ENCODE data around the gene GRIP2.

The GRIP2 gene

DNA sequence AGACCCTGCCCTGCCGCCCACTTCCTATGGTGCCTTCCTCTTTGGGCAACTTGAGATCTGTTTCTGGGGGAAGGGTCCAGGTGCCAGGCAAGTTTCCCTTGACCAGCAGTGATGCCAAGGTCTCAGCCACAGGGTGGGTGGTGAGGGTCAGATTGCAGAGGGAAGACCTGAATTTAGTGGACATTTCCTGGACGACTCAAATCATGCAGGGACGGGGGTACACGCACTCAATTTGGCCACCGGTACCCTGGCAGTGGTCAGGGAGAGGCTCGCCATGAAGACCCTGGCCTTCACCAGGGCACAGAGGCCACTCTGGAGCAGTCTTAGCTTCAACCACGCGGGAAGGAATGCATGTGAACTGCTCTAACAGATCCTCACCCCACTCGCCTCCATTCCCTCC lies 1.5 kb upstream of the GRIP2 start:
- Histone ChIP-seq H4K5ac (ENCODE audit: low read length) (no peak overlapping the region), H3K4me2 (ENCODE audit: low read length) (no peak overlapping the region), H4K8ac (ENCODE audit: low read depth, low read length) (no peak overlapping the region), H3K27ac (ENCODE audit: low read depth, low read length) (no peak overlapping the region), H3K27me3 (ENCODE audit: insufficient read depth, low read length, poor library complexity) (no peaks in the 10 kb centered on the region), H2AK5ac (ENCODE audit: low read length) (no peak overlapping the region), H3K23ac (ENCODE audit: low read length) (no peak overlapping the region), H2BK120ac (ENCODE audit: low read depth, low read length) (no peak overlapping the region), H3K79me1 (ENCODE audit: low read length) (no peaks in the 10 kb centered on the region), H3K9ac (ENCODE audit: low read length) (no peak overlapping the region), H3K79me2 (ENCODE audit: control insufficient read depth, insufficient read depth, low read length) (no peaks in the 10 kb centered on the region), H3K4me1 (ENCODE audit: control insufficient read depth, low read depth, low read length) (no peaks in the 10 kb centered on the region), H3K56ac (ENCODE audit: low read length) (no peak overlapping the region), H3K36me3 (ENCODE audit: control insufficient read depth, insufficient read depth, low read length) (no peaks in the 10 kb centered on the region), H2BK5ac (ENCODE audit: low read length) (no peak overlapping the region), H3K18ac (ENCODE audit: low read length) (no peak overlapping the region), H3K4me3 (ENCODE audit: low read length) (no peak overlapping the region), H3K4ac (ENCODE audit: low read depth, low read length) (no peak overlapping the region), H2BK15ac (replicated peaks; ENCODE audit: low read depth) (no peak overlapping the region)
- no peak for DNase-seq
- no CpG with 5 or more reads among the region's 9 CpGs for WGBS (ENCODE audit: extremely low coverage, insufficient coverage, low lambda C conversion rate)

DNA sequence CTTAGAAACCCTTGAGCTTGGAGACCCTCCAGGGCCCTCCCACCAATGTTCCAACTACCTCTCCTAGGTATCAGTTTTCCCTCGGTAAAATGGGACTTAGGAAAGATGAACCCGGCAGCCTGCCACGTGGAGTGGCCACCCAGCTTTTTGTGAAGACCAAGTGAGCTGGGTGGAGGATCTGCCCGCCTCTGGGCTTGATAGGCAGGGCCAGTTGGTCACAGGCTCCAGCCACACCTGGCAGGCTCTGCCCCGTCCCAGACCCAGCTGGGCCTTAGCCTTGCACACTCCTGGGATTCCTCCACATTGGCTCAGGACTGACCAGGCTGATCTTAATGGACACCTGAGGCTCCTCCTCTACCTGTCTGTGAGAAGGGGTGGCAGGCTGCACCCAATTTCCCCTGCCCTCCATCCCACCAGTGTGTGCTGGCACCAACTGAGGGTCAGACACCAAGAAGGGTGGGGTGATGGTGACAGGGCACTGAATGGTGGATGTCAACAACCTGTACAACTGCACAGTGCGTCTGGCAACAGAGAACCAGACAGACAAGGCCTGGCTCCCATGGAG lies 761 bp upstream of the GRIP2 start:
- Histone ChIP-seq H2BK5ac (ENCODE audit: low read length) (no peak overlapping the region), H3K56ac (ENCODE audit: low read length) (no peak overlapping the region), H3K79me2 (ENCODE audit: control insufficient read depth, insufficient read depth, low read length) (no peaks in the 10 kb centered on the region), H3K4me1 (ENCODE audit: control insufficient read depth, low read depth, low read length) (no peaks in the 10 kb centered on the region), H4K8ac (ENCODE audit: low read depth, low read length) (no peak overlapping the region), H2BK15ac (replicated peaks; ENCODE audit: low read depth) (no peak overlapping the region), H3K27me3 (ENCODE audit: insufficient read depth, low read length, poor library complexity) (no peaks in the 10 kb centered on the region), H3K27ac (ENCODE audit: low read depth, low read length) (no peak overlapping the region), H3K4me2 (ENCODE audit: low read length) (no peak overlapping the region), H4K5ac (ENCODE audit: low read length) (no peak overlapping the region), H3K4me3 (ENCODE audit: low read length) (no peak overlapping the region), H3K9ac (ENCODE audit: low read length) (no peak overlapping the region), H3K36me3 (ENCODE audit: control insufficient read depth, insufficient read depth, low read length) (no peaks in the 10 kb centered on the region), H3K4ac (ENCODE audit: low read depth, low read length) (no peak overlapping the region), H3K18ac (ENCODE audit: low read length) (no peak overlapping the region), H2AK5ac (ENCODE audit: low read length) (no peak overlapping the region), H3K79me1 (ENCODE audit: low read length) (no peaks in the 10 kb centered on the region), H2BK120ac (ENCODE audit: low read depth, low read length) (no peak overlapping the region), H3K23ac (ENCODE audit: low read length) (no peak overlapping the region)
- no CpG with 5 or more reads among the region's 6 CpGs for WGBS (ENCODE audit: extremely low coverage, insufficient coverage, low lambda C conversion rate)
- DNase-seq = no peak

DNA sequence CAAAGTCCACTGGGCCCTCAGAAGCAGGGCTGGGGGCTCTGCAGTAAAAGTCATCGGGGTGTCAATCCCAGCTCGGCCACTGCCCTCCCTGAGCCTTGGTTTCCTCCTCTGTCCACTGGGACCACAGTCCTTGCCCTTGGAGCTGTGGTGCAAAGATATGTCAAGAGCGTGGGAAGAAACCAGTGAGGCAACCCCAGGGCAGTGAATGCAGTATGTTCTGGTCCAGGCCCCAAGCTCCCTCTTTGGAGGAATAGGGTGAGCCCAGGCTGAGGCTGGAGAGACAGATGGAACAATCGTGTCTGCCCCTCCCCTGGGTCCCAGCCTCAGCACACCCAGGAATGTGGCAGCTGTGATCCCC lies 779 bp downstream of the GRIP2 start:
- Histone ChIP-seq H3K23ac (ENCODE audit: low read length) (no peak overlapping the region), H4K8ac (ENCODE audit: low read depth, low read length) (no peak overlapping the region), H3K79me1 (ENCODE audit: low read length) (no peaks in the 10 kb centered on the region), H4K5ac (ENCODE audit: low read length) (no peak overlapping the region), H3K4ac (ENCODE audit: low read depth, low read length) (no peak overlapping the region), H2BK15ac (replicated peaks; ENCODE audit: low read depth) (no peak overlapping the region), H3K4me3 (ENCODE audit: low read length) (no peak overlapping the region), H3K27ac (ENCODE audit: low read depth, low read length) (no peak overlapping the region), H3K4me2 (ENCODE audit: low read length) (no peak overlapping the region), H3K56ac (ENCODE audit: low read length) (no peak overlapping the region), H2AK5ac (ENCODE audit: low read length) (no peak overlapping the region), H3K9ac (ENCODE audit: low read length) (no peak overlapping the region), H3K79me2 (ENCODE audit: control insufficient read depth, insufficient read depth, low read length) (no peaks in the 10 kb centered on the region), H3K36me3 (ENCODE audit: control insufficient read depth, insufficient read depth, low read length) (no peaks in the 10 kb centered on the region), H3K18ac (ENCODE audit: low read length) (no peak overlapping the region), H3K4me1 (ENCODE audit: control insufficient read depth, low read depth, low read length) (peaks cover 6% of the 10 kb centered on the region), H3K27me3 (ENCODE audit: insufficient read depth, low read length, poor library complexity) (no peaks in the 10 kb centered on the region), H2BK5ac (ENCODE audit: low read length) (no peak overlapping the region), H2BK120ac (ENCODE audit: low read depth, low read length) (no peak overlapping the region)
- no CpG with 5 or more reads among the region's 4 CpGs for WGBS (ENCODE audit: extremely low coverage, insufficient coverage, low lambda C conversion rate)
- no peak for DNase-seq

GRCh38 chr3:14538451-14539088 lies 1.6 kb downstream of the GRIP2 start:
- Histone ChIP-seq H3K27me3 (ENCODE audit: insufficient read depth, low read length, poor library complexity) (no peaks in the 10 kb centered on the region), H3K4me2 (ENCODE audit: low read length) (no peak overlapping the region)

DNA sequence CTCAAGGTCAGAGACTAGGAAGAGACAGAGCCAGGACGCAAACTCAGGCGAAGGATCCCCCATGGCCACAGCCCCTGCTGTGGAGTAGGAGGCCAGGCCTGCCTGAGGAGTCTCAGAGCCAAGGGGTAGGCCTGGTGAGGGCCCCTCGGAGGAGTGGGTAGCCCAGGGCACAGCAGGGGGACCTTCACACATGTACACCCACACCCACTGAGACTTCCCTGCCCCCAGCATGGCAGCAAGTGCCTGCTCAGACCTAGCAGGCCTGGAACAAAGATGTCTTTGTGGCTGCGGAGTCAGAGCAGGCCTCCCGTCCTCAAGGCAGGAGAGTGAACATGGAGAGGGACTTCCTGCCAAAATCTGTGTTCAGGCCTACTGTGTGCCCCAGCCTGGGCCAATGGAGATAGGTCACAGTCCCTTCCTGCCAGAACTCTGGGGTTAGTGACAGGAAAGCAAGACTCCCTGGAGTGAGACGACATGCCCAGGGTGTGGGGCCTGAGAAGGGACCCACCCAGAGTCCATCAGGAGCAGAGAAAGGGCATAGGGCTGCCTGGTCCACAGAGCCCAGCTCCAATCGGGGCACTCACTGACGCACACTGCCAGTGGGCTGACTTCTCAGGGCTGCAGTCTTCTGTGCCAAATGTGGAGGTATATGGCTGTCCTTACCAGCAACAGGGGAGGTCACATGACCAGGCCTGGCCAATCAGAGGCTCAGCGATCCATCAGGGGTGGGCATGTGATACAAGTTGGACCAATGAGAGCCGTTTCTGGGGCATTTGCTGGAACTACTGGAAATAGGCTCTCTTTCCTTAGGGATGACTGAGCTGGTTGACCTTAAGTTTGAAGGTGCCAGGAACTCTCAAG lies 2.3 kb downstream of the GRIP2 start:
- DNase-seq = peak; percentile 69

More at GRCh38 chr3:14538451-14539088, 1.6 kb downstream of the GRIP2 start:
- Histone ChIP-seq H3K4ac (ENCODE audit: low read depth, low read length) (no peak overlapping the region), H2AK5ac (ENCODE audit: low read length) (no peak overlapping the region), H3K4me1 (ENCODE audit: control insufficient read depth, low read depth, low read length) (peaks cover 6% of the 10 kb centered on the region), H2BK15ac (replicated peaks; ENCODE audit: low read depth) (no peak overlapping the region), H4K8ac (ENCODE audit: low read depth, low read length) (no peak overlapping the region), H3K18ac (ENCODE audit: low read length) (no peak overlapping the region), H3K79me2 (ENCODE audit: control insufficient read depth, insufficient read depth, low read length) (no peaks in the 10 kb centered on the region), H3K23ac (ENCODE audit: low read length) (no peak overlapping the region), H3K27ac (ENCODE audit: low read depth, low read length) (no peak overlapping the region), H3K9ac (ENCODE audit: low read length) (no peak overlapping the region), H3K56ac (ENCODE audit: low read length) (no peak overlapping the region), H3K36me3 (ENCODE audit: control insufficient read depth, insufficient read depth, low read length) (no peaks in the 10 kb centered on the region), H2BK120ac (ENCODE audit: low read depth, low read length) (no peak overlapping the region), H4K5ac (ENCODE audit: low read length) (no peak overlapping the region), H3K4me3 (ENCODE audit: low read length) (no peak overlapping the region), H3K79me1 (ENCODE audit: low read length) (no peaks in the 10 kb centered on the region), H2BK5ac (ENCODE audit: low read length) (no peak overlapping the region)
- DNase-seq = no peak
- no CpG with 5 or more reads among the region's 3 CpGs for WGBS (ENCODE audit: extremely low coverage, insufficient coverage, low lambda C conversion rate)

More for the DNA sequence above, 2.3 kb downstream of the GRIP2 start:
- no peak overlapping the region for H3K27ac ChIP-seq (ENCODE audit: low read depth, low read length)
- H3K79me2 ChIP-seq (ENCODE audit: control insufficient read depth, insufficient read depth, low read length) = no peaks in the 10 kb centered on the region
- H3K9ac ChIP-seq (ENCODE audit: low read length) = no peak overlapping the region
- no peak overlapping the region for H2BK15ac ChIP-seq (replicated peaks; ENCODE audit: low read depth)
- H3K36me3 ChIP-seq (ENCODE audit: control insufficient read depth, insufficient read depth, low read length) = no peaks in the 10 kb centered on the region
- no peak overlapping the region for H3K4me3 ChIP-seq (ENCODE audit: low read length)
- WGBS (ENCODE audit: extremely low coverage, insufficient coverage, low lambda C conversion rate) = no CpG with 5 or more reads among the region's 10 CpGs
- H2BK5ac ChIP-seq (ENCODE audit: low read length) = no peak overlapping the region
- H4K5ac ChIP-seq (ENCODE audit: low read length) = no peak overlapping the region
- H3K79me1 ChIP-seq (ENCODE audit: low read length) = no peaks in the 10 kb centered on the region
- H3K56ac ChIP-seq (ENCODE audit: low read length) = peak overlapping the region; percentile 6
- no peaks in the 10 kb centered on the region for H3K27me3 ChIP-seq (ENCODE audit: insufficient read depth, low read length, poor library complexity)
- H3K23ac ChIP-seq (ENCODE audit: low read length) = no peak overlapping the region
- H3K18ac ChIP-seq (ENCODE audit: low read length) = no peak overlapping the region
- no peak overlapping the region for H3K4me2 ChIP-seq (ENCODE audit: low read length)
- H4K8ac ChIP-seq (ENCODE audit: low read depth, low read length) = no peak overlapping the region
- no peak overlapping the region for H2AK5ac ChIP-seq (ENCODE audit: low read length)
- H2BK120ac ChIP-seq (ENCODE audit: low read depth, low read length) = no peak overlapping the region
- peaks cover 6% of the 10 kb centered on the region for H3K4me1 ChIP-seq (ENCODE audit: control insufficient read depth, low read depth, low read length)
- H3K4ac ChIP-seq (ENCODE audit: low read depth, low read length) = no peak overlapping the region
